Spleen (tissue), 11 donors: ENCODE measurements around the gene TSPO2. TPM values are rescaled to one million over a fixed set of nuclear protein-coding genes. Genes with fewer than 3 reads are reported as not detected.

Experiments used
- DNase-seq: peaks from one replicate; pipeline ENCODE4 v3.0.0-alpha.2; 2020
- H3K27ac ChIP-seq, 8 donors: fragments of 200-600 bp; sonication (generic) in 7 of 8; 1 replicate in 4 of 8; 2 replicates in 4 of 8; pipeline versions ENCODE4 v1.5.0 to v1.8.0; 2016 to 2021; ENCODE audit warnings: inconsistent platforms in 4 of 8, mild to moderate bottlenecking in 4 of 8, moderate library complexity in 1 of 8
- H3K27me3 ChIP-seq, 7 donors: fragments of 200-600 bp; sonication (generic) in 6 of 7; replicated peaks in 1 of 7; 1 replicate in 4 of 7; 2 replicates in 3 of 7; pipeline versions ENCODE4 v1.5.0 to v1.8.0; 2016 to 2021; ENCODE audit warnings: inconsistent platforms in 3 of 7, mild to moderate bottlenecking in 1 of 7
- H3K36me3 ChIP-seq, 6 donors: fragments of 200-600 bp; sonication (generic) in 5 of 6; 1 replicate in 4 of 6; 2 replicates in 2 of 6; pipeline versions ENCODE4 v1.5.0 to v1.8.0; 2016 to 2021; ENCODE audit warnings: inconsistent platforms in 2 of 6
- H3K4me1 ChIP-seq, 6 donors: fragments of 200-600 bp; sonication (generic) in 5 of 6; 1 replicate in 3 of 6; 2 replicates in 3 of 6; pipeline versions ENCODE4 v1.5.0 to v1.8.0; 2016 to 2021; ENCODE audit warnings: inconsistent platforms in 3 of 6
- H3K4me3 ChIP-seq, 8 donors: fragments of 200-600 bp; sonication (generic) in 7 of 8; 1 replicate in 4 of 8; 2 replicates in 4 of 8; pipeline versions ENCODE4 v1.5.0 to v1.8.0; 2016 to 2021; ENCODE audit warnings: inconsistent platforms in 4 of 8, mild to moderate bottlenecking in 4 of 8, moderate library complexity in 2 of 8
- H3K9me3 ChIP-seq, 8 donors: fragments of 200-600 bp; sonication (generic) in 7 of 8; 1 replicate in 4 of 8; 2 replicates in 4 of 8; pipeline versions ENCODE4 v1.5.0 to v1.8.0; 2016 to 2021; ENCODE audit warnings: inconsistent platforms in 4 of 8
- POLR2A ChIP-seq, 3 donors: fragments of 450-650 bp; IDR thresholded peaks; one replicate each; pipeline ENCODE4 v1.5.1; 2017; ENCODE audit warnings: antibody characterized with exemption in 3 of 3, mild to moderate bottlenecking in 1 of 3
- POLR2AphosphoS5 ChIP-seq, 3 donors: sonication (generic); formaldehyde crosslinking; IDR thresholded peaks; one replicate each; pipeline ENCODE4 v1.5.1; 2017; ENCODE audit warnings: antibody characterized with exemption in 3 of 3
- WGBS, 5 donors: extraction: QIAGEN DNeasy Blood & Tissue Kit in 3 of 5; methylation state at CpG; one replicate each; pipeline versions ENCODE4 v1.1.5 to v1.1.7; 2013 to 2018; 5-methylcytosine and 5-hydroxymethylcytosine counted together
- intact Hi-C: fragments of 100-400 bp; cut with DNase I; formaldehyde crosslinking; loops from one replicate; pipeline ENCODE4 v1.15.0; 2023; ENCODE audit warnings: low total_unique reads
- polyA plus RNA-seq, 3 donors: library from polyadenylated mRNA; stranded (reverse); fragments of 200-250 nt; gene quantifications; one replicate each; pipeline ENCODE4 v1.2.1, GENCODE V29; 2013
- total RNA-seq, 7 donors: library from RNA; depleted of rRNA in 3 of 7; stranded (reverse); fragments of >200 nt in 3 of 7; fragmentation: NEBNext Ultra II Directional in 4 of 7; extraction: Animal tissue kit (Norgen Biotek cat#: 25700) in 4 of 7; gene quantifications; one replicate each; pipeline versions ENCODE4 v1.1.0 to v1.2.1, GENCODE V29; 2016 to 2021
- TF ChIP-seq, protein P1 (sequence below), 11 experiments: fragments of 200-600 bp in 7 of 11; fragments of 450-650 bp in 4 of 11; sonication (generic) in 4 of 11; IDR thresholded peaks in 8 of 11; conservative IDR thresholded peaks in 3 of 11; 1 replicate in 7 of 11; 2 replicates in 4 of 11; pipeline versions ENCODE4 v1.4.0 to v1.8.0; 2016 to 2021; ENCODE audit warnings: antibody characterized with exemption in 11 of 11, inconsistent platforms in 4 of 11, mild to moderate bottlenecking in 1 of 11
- donor health status: healthy with polysubstance abuse.
- donor health status: DM: no; HTN: no; CAD: no; lungs with moderate emphysema.
- donor health status: DM: no; HTN: no; CAD: no.
- donor health status: Bipolar disorder and iron deficiency.
- donor health status: healthy.
- donor health status: DM: no; HTN: no; CAD: no.
- donor health status: DM: yes; HTN: yes; CAD: no.

Gene TSPO2
- total and polyA plus RNA-seq, 10 donors = 0.54 to 6.3 TPM; not detected in 8

DNA sequence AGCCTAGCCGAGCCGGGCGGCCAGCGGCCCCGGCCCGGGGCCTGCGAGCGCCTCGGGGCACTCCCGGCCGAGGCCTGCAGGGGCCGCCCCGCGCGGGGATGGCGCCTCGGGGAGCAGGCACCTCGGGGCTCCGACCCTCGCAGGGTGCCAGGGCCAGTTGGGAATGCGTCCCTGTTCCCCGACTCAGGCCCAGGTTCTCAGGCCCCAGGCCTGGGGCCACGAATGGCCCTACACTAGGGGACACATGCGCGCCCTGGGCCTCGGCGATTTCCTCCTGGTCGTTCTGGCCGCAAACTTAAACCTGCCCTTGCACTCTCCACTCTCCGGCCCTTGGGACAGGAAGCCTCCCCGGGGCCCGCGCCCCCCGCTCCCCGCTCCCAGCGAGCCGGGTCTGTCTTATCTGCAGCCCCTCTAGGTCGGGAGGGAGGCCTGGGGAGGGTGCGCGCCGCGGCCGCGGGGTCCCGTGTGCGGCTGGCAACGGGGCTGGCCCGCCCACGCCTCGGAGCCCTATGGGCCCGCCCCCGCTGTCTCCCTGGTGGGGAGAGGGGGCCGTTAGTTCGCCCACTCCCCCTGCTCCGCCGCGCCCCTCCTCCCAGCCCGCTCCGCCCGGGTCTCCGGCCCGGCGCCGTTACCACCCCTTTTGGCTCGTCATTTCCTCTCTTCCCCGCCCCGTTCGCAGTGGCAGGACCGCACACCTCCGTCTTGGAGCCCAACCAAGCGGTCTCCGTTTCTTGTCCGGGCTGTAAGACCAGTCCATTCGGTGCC is 31.1 kb downstream of the TSPO2 start:
- peak; percentile 97 for DNase-seq
- 0 to 1% (median 1%) methylated on average over 44 to 74 of the region's 74 CpGs for WGBS, 5 donors
- H3K27ac ChIP-seq = peak overlapping the region; percentile 91 to 100 (median 99)
- no peaks in the 10 kb centered on the region for H3K27me3 ChIP-seq
- intact Hi-C loops = no loop called here
- peaks cover 32 to 65% (median 43%) of the 10 kb centered on the region in 6 donors for H3K4me1 ChIP-seq
- no peaks in the 10 kb centered on the region for H3K9me3 ChIP-seq
- peaks cover 0 to 24% (median 16%) of the 10 kb centered on the region in 6 donors for H3K36me3 ChIP-seq
- peak overlapping the region; percentile 71 to 94 (median 86) for H3K4me3 ChIP-seq
- peak; percentile 94 to 95 (median 94) for TF ChIP-seq POLR2AphosphoS5 (IDR thresholded peaks at IDR 0.05)
- peak; percentile 25 to 90 (median 46) for TF ChIP-seq POLR2A (IDR thresholded peaks at IDR 0.05)
- TF ChIP-seq, protein P1, sequence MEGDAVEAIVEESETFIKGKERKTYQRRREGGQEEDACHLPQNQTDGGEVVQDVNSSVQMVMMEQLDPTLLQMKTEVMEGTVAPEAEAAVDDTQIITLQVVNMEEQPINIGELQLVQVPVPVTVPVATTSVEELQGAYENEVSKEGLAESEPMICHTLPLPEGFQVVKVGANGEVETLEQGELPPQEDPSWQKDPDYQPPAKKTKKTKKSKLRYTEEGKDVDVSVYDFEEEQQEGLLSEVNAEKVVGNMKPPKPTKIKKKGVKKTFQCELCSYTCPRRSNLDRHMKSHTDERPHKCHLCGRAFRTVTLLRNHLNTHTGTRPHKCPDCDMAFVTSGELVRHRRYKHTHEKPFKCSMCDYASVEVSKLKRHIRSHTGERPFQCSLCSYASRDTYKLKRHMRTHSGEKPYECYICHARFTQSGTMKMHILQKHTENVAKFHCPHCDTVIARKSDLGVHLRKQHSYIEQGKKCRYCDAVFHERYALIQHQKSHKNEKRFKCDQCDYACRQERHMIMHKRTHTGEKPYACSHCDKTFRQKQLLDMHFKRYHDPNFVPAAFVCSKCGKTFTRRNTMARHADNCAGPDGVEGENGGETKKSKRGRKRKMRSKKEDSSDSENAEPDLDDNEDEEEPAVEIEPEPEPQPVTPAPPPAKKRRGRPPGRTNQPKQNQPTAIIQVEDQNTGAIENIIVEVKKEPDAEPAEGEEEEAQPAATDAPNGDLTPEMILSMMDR (IDR thresholded peaks at IDR 0.05 in 8 of 11, conservative IDR thresholded peaks at IDR 0.05 in 3 of 11) = peak in 6 of 11 experiments; percentile 21 to 64 (median 48)

DNA sequence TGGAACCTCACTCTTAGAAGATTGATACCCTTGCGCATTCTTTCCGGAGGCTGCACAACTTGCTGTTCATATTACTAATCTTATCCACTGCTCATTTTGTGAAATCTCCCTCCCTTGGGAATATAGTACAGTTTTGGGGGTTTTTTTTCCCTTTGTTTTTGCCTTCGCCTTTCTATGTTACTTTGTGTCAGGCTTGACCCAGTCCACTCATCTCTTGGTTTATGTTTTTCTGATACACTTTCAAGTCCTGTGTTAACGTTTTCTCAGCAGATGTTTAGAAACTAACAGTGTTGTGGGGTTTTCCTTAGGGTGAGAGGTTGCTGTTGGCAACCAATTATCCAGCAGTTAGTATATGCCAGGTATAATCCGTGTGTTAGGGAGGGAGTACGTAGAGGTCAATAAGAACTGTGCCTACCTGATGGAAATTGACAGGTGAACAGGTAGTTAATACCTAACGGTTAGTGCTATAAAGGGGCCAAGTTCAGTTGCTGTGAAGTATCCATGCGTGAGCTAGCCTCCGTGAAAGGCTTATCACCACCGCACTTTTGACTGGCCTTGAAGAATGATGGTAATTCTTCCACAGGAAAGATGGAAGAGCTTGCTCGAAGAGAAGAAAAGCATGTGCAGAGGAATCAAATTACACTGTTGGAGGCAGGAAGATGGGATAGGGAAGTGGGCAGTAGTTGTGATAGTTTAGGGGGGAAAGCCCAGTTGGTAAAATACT is 31.9 kb downstream of the TSPO2 start:
- TF ChIP-seq POLR2AphosphoS5 (IDR thresholded peaks at IDR 0.05) (no peak), POLR2A (IDR thresholded peaks at IDR 0.05) (no peak)
- TF ChIP-seq, protein P1 (IDR thresholded peaks at IDR 0.05 in 8 of 11, conservative IDR thresholded peaks at IDR 0.05 in 3 of 11) = no peak
- DNase-seq = no peak
- H3K27me3 ChIP-seq = no peaks in the 10 kb centered on the region
- H3K27ac ChIP-seq = peak overlapping the region; percentile 91 to 100 (median 99)
- WGBS, 5 donors = 7 to 13% (median 11%) methylated on average over 11 of the region's 11 CpGs
- H3K36me3 ChIP-seq = peaks cover 0 to 20% (median 10%) of the 10 kb centered on the region in 6 donors
- H3K9me3 ChIP-seq = no peaks in the 10 kb centered on the region
- H3K4me3 ChIP-seq = peak overlapping the region; percentile 71 to 94 (median 86)
- H3K4me1 ChIP-seq = peaks cover 32 to 73% (median 43%) of the 10 kb centered on the region in 6 donors
- intact Hi-C loops = no loop called here

DNA sequence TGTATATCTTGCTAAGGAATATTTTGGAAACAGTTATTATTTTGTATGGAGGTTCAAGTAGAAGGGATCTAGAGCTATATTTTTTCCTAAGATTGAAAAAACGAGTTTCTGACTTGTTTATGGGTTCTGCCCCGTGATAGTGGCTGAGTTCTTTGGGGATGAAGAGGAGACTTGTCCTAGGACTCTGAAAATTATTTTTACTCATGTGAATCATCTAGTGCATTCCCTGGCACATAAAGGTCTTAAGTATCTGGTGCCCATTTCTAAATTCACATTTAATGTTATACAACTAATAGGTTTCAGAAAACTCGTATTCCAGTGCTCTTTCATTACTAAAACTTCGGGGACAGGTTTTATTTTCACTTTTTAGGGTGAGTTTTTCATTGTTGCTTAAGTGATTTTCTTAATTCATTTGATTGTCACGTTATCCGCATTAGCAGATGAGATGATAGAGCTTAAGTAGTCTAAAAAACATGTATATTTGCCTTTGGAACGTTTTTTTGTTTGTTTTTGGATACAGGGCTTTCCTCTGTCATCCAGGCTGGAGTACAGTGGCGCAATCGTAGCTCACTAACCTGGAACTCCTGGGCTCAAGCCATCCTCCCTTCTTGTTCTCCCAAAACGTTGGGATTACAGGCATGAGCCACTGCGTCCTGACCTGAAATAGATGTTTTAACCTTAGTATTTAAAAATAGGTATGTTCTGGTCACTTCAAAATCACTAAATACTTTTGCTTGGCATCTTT is 32.6 kb downstream of the TSPO2 start:
- Histone ChIP-seq H3K27me3 (no peaks in the 10 kb centered on the region), H3K36me3 (peaks cover 0 to 20% (median 5%) of the 10 kb centered on the region in 6 donors), H3K27ac (peak overlapping the region; percentile 91 to 100 (median 99)), H3K9me3 (no peaks in the 10 kb centered on the region), H3K4me1 (peaks cover 32 to 78% (median 48%) of the 10 kb centered on the region in 6 donors), H3K4me3 (peak overlapping the region in 6 of 8 donors; percentile 77 to 94 (median 87))
- TF ChIP-seq, protein P1 (IDR thresholded peaks at IDR 0.05 in 8 of 11, conservative IDR thresholded peaks at IDR 0.05 in 3 of 11) = no peak
- no peak for TF ChIP-seq POLR2AphosphoS5 (IDR thresholded peaks at IDR 0.05)
- TF ChIP-seq POLR2A (IDR thresholded peaks at IDR 0.05) = no peak
- intact Hi-C loops = no loop called here
- DNase-seq = no peak
- 59 to 76% (median 63%) methylated on average over 11 of the region's 11 CpGs for WGBS, 5 donors
